Activated CD4-positive, alpha-beta T cell treated with anti-CD3 and anti-CD28 coated beads for 4 hours (primary cell): ENCODE measurements around the gene PNMA8C.
"Not testable (repeated sequence)": the region's sequence is repeated elsewhere in the genome, so short reads cannot be mapped to it uniquely, and the experiment has no call there.

Experiments used
- DNase-seq, 2 donors: peaks; one replicate each; pipeline ENCODE4 v3.0.0-alpha.2; 2020

PNMA8C gene

GRCh38 chr19:46386996-46387712, 41.6 kb downstream of the PNMA8C start:
- no peak for DNase-seq

GRCh38 chr19:46386151-46386550, 42.6 kb downstream of the PNMA8C start:
- no peak for DNase-seq

GRCh38 chr19:46385636-46386035, 43.1 kb downstream of the PNMA8C start:
- no peak for DNase-seq

- DNase-seq, result no peak
These were observed 44.3 kb downstream of the PNMA8C start for GRCh38 chr19:46384396-46384795.

GRCh38 chr19:46383846-46384245, 44.9 kb downstream of the PNMA8C start:
- DNase-seq, result no peak

GRCh38 chr19:46383171-46383815, 45.4 kb downstream of the PNMA8C start:
- DNase-seq, result no peak

GRCh38 chr19:46381756-46382345, 46.9 kb downstream of the PNMA8C start:
- no peak for DNase-seq

GRCh38 chr19:46381346-46381745, 47.4 kb downstream of the PNMA8C start:
- DNase-seq, result no peak

- no peak for DNase-seq
These were observed 48.0 kb downstream of the PNMA8C start for GRCh38 chr19:46380690-46381089.

- DNase-seq, result no peak
These were observed 50.5 kb downstream of the PNMA8C start for GRCh38 chr19:46378268-46378667.

- no peak for DNase-seq
These were observed 52.2 kb downstream of the PNMA8C start for GRCh38 chr19:46376241-46377153.

- not testable (repeated sequence) for DNase-seq
These were observed 53.2 kb downstream of the PNMA8C start for GRCh38 chr19:46375476-46376067.
